HG02885 (cell line): Measurements from ENCODE around the gene TNFRSF12A.

Experiments
- ATAC-seq: cut with Tn5 transposase; IDR thresholded peaks from one replicate; pipeline ENCODE4 v1.9.1; 2021; ENCODE audit warnings: mild to moderate bottlenecking; ENCODE audit not compliant: unreplicated experiment, poor library complexity

The TNFRSF12A gene

DNA sequence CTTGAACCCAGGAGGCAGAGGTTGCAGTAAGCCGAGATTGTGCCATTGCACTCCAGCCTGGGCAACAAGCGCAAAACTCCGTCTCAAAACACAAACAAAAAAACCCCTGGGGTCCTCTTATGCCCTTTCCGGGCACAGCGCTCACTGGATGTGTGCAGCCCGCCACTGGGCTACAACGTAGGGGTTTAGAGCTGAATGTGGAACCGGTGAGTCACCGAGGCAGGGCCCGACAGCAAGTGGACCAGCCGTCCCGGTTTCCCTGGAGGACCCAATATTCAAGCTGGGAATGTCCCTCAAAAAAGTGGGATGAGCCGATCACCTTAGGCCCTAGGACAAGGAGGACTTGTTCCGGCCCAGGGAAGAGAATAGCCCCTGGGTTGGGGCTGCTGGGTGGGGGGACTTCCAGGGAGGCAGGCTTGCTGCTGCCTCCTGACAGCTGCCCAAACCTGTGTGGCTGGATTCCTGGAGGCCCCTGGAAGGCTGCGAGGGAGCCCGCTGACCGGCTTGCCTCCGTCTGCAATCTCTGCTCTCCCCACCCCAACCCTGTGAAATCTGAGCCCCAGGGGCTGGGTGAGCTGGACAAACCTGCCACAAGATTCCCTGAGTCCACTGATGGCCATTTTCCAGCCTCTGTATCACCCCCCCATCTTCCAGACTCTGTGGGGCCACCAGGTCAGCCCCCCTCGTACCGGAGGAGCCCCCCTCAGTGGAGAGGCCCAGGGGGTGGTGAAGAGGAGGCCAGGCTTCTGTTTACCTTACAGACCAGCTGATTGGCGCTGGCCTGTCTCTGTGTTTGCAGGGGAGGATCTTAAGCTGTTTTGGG is 10.4 kb upstream of the TNFRSF12A start:
- no peak for ATAC-seq

- ATAC-seq = no peak
Measured at GRCh38 chr16:3010510-3010909, 9.7 kb upstream of the TNFRSF12A start.

DNA sequence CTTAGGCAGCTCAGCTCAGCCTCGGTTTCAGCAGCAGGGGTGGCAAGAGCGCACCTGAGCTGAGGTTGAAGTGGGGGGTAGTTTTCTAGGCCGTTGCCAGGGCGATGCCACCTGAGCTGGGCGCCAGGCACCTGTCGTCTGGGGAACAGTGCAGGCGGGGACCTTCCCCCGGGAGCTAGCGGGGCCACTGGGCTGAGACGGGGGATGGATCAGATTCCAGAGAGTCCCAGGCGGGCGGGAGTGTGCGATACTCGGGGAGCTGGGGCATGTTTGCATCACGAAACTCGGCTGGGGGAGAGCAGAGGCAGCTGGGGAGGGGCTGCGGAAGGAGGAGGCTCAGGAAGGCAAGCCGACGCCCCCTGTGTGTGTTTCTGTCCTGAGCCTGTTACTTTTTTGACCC is 7.9 kb upstream of the TNFRSF12A start:
- ATAC-seq = no peak

- no peak for ATAC-seq
Measured at GRCh38 chr16:3012828-3013420, 7.2 kb upstream of the TNFRSF12A start, which contains the start of gene CLDN9. CLDN9 (plus strand) TSS chr16:3012923; CDS start chr16:3013363, 440 bp downstream.

DNA sequence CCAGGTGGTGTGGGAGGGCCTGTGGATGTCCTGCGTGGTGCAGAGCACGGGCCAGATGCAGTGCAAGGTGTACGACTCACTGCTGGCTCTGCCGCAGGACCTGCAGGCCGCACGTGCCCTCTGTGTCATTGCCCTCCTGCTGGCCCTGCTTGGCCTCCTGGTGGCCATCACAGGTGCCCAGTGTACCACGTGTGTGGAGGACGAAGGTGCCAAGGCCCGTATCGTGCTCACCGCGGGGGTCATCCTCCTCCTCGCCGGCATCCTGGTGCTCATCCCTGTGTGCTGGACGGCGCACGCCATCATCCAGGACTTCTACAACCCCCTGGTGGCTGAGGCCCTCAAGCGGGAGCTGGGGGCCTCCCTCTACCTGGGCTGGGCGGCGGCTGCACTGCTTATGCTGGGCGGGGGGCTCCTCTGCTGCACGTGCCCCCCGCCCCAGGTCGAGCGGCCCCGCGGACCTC is 6.6 kb upstream of the TNFRSF12A start:
- no peak for ATAC-seq

- ATAC-seq = no peak
Measured at GRCh38 chr16:3013998-3014690, 6.0 kb upstream of the TNFRSF12A start.

DNA sequence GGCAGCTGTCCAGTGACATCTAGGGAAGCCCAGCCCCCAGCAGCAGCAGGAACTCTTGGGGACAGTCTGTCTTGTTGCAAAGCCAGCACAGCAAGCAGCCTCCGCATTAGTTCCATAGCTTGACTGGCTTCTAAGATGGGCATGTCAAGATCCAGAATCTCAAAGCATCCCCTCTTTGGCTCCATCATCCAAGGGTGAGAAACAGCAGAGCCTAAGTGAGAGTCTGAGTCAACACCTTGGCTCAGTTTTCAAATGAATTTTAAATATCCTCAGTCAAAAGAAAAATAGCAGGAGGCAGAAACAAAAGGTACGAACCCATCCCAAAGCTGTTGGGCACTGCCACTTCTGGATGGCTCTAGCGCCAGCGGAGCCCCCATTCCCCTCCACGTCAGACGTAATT is 5.2 kb upstream of the TNFRSF12A start:
- ATAC-seq = no peak

- no peak for ATAC-seq
Measured at GRCh38 chr16:3015865-3016521, 4.2 kb upstream of the TNFRSF12A start.

DNA sequence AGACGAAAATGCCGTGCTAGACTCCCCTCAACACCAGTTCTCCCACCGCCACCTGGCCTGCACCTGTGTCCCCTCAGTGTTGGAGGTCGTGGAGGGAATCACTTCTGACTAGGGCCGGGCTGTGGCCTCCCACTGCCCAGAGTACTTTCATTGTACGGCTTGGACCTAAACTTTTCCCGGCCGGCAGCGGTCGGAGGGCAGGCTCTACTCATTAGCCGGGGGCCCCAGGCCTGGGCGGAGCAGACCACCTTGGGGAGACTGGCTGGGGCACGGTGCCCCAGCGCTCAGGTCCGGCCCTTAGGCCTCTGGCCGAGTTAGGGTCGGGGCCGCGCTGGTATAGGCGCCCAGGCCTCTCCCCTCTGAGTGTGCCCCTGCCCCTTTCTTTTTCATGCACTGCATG is 2.8 kb upstream of the TNFRSF12A start:
- no peak for ATAC-seq

GRCh38 chr16:3017794-3018506 is 2.2 kb upstream of the TNFRSF12A start, which contains the start of gene CLDN6:
CLDN6 (minus strand) TSS chr16:3018183; CDS start chr16:3016021, 2,162 bp downstream.
- ATAC-seq = no peak

DNA sequence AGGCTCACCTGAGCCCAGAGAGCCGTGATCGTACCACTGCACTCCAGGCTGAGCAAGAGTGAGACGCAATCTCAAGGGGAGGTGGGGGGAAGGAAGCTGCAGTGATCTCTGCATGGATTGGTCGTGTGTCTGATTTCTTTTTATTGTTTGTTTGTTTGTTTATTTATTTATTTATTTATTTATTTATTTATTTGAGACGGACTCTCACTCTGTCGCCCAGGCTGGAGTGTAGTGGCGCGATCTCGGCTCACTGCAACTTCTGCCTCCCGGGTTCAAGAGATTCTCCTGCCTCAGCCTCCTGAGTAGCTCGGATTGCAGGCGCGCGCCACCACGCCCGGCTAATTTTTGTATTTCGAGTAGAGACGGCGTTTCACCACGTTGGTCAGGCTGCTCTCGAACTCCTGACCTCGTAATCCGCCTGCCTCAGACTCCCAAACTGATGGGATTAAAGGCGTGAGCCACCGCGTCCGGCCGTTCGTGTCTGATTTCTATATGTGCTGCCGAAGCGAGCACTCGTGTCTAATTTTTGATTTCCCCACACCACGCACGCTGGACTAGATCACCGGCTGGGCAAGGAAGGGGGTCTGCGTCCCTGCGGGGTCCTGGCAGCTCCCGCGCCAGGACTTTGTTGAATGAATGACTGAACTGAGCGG is 448 bp upstream of the TNFRSF12A start:
- no peak for ATAC-seq

- ATAC-seq = no peak
Measured at GRCh38 chr16:3020604-3021448, 658 bp downstream of the TNFRSF12A start.

GRCh38 chr16:3021449-3022207 is 1.5 kb downstream of the TNFRSF12A start:
- ATAC-seq = no peak

GRCh38 chr16:3022208-3022683 is 2.1 kb downstream of the TNFRSF12A start:
- no peak for ATAC-seq

DNA sequence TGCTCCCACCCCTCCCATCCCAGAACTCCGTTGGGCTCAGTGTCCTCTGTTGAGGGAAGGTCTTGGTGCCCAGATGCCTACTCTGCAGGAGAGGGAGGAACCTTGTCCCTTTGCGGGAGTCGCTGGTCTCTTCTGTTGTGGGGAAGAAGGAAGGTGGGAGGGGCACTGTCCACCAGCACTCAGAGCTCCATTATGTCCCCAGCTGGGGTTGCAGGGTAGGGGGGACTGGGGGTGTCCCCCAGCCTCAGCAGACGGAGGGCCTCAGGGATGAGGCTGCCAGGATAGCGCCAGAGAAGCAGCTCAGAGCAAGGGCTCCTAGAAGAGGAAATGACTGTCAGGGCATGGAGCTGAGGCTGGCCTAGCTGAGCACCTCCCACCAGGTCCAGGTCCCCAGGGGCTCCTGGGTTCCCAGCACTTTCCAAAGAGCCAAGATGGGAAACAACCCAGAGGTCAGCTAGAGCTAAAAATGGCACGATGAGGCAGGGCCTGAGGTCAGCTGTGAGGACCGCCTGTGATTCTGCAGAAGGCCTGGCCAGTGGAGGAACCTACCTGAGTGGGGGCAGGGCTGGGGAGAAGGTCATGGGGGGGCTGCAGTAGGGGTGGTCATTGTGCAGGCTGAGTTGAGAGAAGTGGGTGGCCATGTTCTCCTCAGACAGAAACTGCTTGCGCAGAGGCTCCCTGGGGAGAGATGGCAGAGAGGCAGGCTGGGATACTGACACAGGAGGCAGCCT is 2.7 kb downstream of the TNFRSF12A start:
- no peak for ATAC-seq

DNA sequence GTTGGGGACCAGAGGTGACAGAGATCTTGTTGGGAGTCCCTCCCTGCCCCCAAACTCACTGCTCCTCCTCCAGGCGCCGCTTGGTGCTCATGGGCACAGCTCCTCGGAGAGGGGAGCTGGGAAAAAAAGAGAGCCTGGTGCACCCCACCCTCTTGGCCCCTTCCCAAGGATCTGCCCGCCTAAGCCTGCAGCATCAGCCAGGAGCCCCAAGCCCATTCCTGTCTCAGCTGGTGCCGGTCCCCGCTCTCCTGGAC is 3.2 kb downstream of the TNFRSF12A start:
- no peak for ATAC-seq
